Epithelial cell of esophagus (primary cell): ENCODE measurements around the gene PDZRN3.

Experiments
- DNase-seq: peaks from one replicate; pipeline ENCODE4 v3.0.0; 2010; ENCODE audit warnings: low read depth
- H3K4me3 ChIP-seq: 2 replicates; pipeline ENCODE4 v1.5.1; 2011; ENCODE audit warnings: mild to moderate bottlenecking, low read length, control low read depth
- TF ChIP-seq, protein P1 (sequence below): IDR thresholded peaks from 2 replicates; pipeline ENCODE4 v1.5.1; 2011; ENCODE audit warnings: low read depth, mild to moderate bottlenecking, low read length, control low read depth, inconsistent platforms; ENCODE audit not compliant: insufficient read depth; ENCODE audit errors: missing control alignments

The PDZRN3 gene

DNA sequence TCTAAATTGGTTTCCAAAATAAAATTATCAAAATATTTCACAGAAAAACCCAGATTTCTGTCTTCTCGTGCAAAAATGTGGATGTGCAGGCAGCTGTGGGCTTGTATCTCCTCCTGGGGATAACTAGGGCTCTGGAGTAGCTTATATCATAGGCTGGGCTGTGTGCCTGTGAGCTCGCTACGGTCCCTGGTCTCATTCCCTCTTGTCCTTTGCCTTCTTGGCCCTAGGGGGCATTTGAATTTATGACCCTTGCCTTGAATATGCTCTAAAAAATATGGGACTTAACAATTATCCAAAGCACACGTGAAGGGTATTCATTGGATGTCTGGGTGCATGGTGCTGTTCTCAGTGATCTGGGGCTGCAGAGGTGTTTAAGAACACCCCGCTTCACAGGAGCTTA, 132.6 kb downstream of the PDZRN3 start:
- DNase-seq = no peak
- TF ChIP-seq, protein P1, sequence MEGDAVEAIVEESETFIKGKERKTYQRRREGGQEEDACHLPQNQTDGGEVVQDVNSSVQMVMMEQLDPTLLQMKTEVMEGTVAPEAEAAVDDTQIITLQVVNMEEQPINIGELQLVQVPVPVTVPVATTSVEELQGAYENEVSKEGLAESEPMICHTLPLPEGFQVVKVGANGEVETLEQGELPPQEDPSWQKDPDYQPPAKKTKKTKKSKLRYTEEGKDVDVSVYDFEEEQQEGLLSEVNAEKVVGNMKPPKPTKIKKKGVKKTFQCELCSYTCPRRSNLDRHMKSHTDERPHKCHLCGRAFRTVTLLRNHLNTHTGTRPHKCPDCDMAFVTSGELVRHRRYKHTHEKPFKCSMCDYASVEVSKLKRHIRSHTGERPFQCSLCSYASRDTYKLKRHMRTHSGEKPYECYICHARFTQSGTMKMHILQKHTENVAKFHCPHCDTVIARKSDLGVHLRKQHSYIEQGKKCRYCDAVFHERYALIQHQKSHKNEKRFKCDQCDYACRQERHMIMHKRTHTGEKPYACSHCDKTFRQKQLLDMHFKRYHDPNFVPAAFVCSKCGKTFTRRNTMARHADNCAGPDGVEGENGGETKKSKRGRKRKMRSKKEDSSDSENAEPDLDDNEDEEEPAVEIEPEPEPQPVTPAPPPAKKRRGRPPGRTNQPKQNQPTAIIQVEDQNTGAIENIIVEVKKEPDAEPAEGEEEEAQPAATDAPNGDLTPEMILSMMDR = no peak

DNA sequence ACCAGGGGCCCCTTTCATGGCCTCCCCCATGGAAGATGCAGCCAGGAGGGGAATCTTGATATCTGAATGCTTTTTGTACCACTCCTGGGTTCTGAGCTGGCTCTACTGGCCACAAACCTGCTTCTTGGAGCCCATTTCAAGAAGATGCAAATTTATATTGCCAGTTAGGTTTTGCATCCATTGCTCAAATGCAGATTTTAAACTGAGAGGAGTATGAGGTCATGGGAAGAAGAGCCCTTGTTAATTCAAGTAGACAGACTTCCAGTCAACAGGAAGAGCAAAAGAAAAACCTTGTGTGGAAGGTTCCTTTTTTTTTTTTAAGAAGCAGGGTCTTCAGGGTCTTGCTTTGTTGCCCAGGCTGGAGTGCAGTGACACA, 133.5 kb downstream of the PDZRN3 start:
- TF ChIP-seq, protein P1 = no peak
- no peak for DNase-seq
- no peak overlapping the region for H3K4me3 ChIP-seq

More for the DNA sequence above, 132.6 kb downstream of the PDZRN3 start:
- no peak overlapping the region for H3K4me3 ChIP-seq

DNA sequence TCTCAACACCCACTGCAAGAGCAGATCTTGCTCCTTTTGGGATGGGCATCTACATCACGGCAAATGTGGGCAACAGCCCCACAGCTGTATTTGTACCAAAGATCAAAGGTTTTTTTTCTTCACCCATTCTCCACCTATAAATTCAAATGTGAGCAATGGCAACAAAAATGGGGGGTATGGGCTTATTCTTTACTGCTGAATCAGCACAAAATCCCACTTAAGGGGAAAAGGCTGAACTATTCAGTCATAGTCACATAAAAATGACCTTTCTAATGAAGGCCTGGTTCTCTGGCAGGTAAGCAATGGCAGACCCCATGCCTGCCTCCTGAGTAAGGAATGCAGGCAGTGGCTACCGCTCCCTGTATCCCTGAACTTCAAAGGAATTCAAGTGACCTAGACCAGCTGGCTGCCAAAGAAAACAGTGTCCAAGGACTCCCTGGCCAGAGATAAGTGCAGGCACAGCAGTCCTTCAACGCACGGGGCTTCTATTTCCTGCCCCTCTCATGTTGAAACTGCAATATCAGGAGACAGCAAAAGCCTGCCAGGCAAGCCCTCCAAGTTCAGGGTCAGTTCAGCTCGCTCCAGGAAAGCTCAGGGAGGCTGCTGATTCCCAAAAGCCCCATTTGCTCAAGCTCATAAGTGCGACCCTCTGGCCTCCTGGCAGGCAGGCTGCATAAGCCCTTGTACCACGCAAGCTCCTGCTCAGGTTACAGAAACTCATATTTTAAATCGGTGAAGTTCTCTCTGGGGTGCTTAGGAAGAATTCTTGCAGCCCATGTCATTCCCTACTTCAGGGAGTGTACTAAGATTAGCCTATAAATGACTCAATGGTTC, 134.1 kb downstream of the PDZRN3 start:
- no peak for DNase-seq
- H3K4me3 ChIP-seq = no peak overlapping the region
- TF ChIP-seq, protein P1 = no peak

DNA sequence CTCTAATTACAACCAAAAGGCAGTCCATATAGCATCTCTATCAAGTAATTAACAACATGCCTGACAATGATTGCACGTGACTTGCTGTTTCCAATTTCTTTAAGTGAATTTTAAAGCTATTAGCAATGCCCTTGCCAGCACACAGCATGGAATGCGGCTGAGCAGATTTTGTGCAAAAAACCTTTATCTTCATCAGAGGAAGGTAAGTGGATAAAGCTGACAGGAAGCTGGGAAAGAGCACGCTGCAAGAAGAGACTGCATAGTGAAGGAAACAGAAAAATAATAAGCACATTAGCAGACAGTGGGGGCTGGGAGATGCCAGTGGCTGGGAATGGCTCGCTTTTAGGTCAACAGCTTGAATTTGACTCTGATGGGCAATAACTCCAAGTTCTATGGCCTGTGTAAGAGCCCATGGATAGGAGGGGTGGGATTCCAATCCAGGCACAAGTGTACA, 138.8 kb downstream of the PDZRN3 start:
- H3K4me3 ChIP-seq = no peak overlapping the region
- DNase-seq = no peak
- TF ChIP-seq, protein P1 = no peak

DNA sequence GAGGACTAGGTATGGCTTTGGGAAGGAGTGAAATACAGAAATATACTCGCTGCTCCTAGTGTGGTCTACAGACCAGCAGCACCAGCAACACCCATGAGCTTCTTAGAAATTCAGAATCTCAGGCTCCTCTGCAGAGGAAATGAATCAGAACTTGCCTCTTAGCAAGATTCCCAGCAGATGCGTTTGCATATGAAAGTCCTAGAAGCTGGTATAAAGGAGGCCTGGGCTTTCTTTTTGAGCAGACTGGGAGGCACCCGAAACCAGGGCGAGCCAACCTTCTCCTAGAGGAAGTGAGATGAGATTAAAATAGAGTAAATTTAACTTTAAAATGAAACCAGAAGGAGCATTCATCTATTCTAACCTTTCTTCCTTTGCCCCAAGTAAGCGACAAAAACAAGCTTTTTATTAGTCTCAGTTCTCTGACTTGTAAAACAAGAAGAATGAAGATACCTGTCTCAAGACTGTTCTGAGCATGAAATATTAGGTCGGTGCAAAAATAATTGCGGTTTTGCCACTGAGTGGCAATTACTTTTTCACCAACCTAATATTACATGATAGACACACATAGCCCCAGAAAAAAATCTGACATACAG, 140.0 kb downstream of the PDZRN3 start:
- no peak overlapping the region for H3K4me3 ChIP-seq
- DNase-seq = no peak
- TF ChIP-seq, protein P1 = no peak

DNA sequence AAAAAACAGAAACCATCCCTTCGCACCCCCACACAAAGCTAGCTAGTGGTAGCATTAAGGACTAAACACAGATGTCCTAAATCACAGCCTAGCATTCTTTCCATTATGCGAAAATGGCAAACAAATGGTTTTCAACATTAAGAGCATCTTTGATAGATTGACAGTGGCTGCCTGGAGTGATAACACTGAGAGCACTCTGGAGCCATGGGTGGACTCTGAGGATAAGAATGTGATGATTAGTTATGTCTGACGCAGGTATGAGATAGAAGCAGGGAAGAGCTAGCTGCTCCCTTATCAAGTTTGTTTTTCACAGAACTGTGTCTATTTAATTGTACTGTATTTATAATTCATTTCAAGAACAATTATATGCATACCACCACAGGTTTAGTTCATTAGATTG, 142.9 kb downstream of the PDZRN3 start:
- H3K4me3 ChIP-seq = no peak overlapping the region
- DNase-seq = no peak
- TF ChIP-seq, protein P1 = no peak
